Measurements from ENCODE around the gene RALGDS. TPM values are rescaled to one million over a fixed set of nuclear protein-coding genes. Genes with fewer than 3 reads are reported as not detected.

RALGDS gene
- total and polyA plus RNA-seq, 2 of the 13 experiments (the other 11 are each of a cell fraction or from before 2014, with no cell fraction given): 12.9 to 25.5 TPM

GRCh38 chr9:133117271-133118178, 3.5 kb downstream of the RALGDS start:
- DNase-seq (ENCODE audit: low spot score): no peak
- intact Hi-C loops (cut with micrococcal nuclease; ENCODE audit: unreplicated experiment): no loop called here
- peaks cover 34% of the 10 kb centered on the region; the same call in 1 of the 2 replicates for H4K20me1 ChIP-seq (ENCODE audit: insufficient read depth, low read length)
- no peak overlapping the region for H3K4me2 ChIP-seq (ENCODE audit: low read depth, low read length)
- no peak for FAIRE-seq
- ChIA-PET CTCF (ENCODE audit: low intra/inter-chr PET ratio, low total read pairs) (no interaction called here), POLR2A (interaction anchor here (1.6 kb wide), 1 partner anchor 27 kb away, joined by 5 read pairs; no protein-coding TSS in a partner anchor)
- 82% methylated on average over 6 of the region's 18 CpGs for WGBS (ENCODE audit: low lambda C conversion rate)
- in situ Hi-C loops (cut with HindIII; ENCODE audit: extremely low pct_ligation_motif_present, low pct_unique_long_range_greater_than_20kb): no loop called here
- H2AFZ ChIP-seq (ENCODE audit: low read length): no peak overlapping the region
- ATAC-seq: no peak
- no peaks in the 10 kb centered on the region for H3K79me2 ChIP-seq (ENCODE audit: insufficient read depth, low read length)
- H3K4me3 ChIP-seq (replicated peaks in 1 of 3; ENCODE audit: insufficient read depth in 1 of 3, low read depth in 2 of 3, low read length in 3 of 3): no peak overlapping the region
- H3K9ac ChIP-seq (ENCODE audit: insufficient read depth, low read depth, low read length): no peak overlapping the region
- no peaks in the 10 kb centered on the region; a peak in 1 of 5 replicates for H3K36me3 ChIP-seq (replicated peaks in 1 of 2; ENCODE audit: control insufficient read depth in 1 of 2, insufficient read depth in 2 of 2, low read length in 2 of 2)
- H3K27me3 ChIP-seq (ENCODE audit: control insufficient read depth in 1 of 2, insufficient read depth in 2 of 2, low read length in 2 of 2): no peaks in the 10 kb centered on the region
- no TSS peak for BruUV-seq (replicated peaks)
- H3K9me3 ChIP-seq (ENCODE audit: low read length): no peaks in the 10 kb centered on the region
- no peak overlapping the region for H3K27ac ChIP-seq (ENCODE audit: extremely low read length, insufficient read depth, low read length)
- TF ChIP-seq ZNF20 (CRISPR knock-in tag; IDR thresholded peaks at IDR 0.05): no peak
- TF ChIP-seq EED (CRISPR knock-in tag; IDR thresholded peaks at IDR 0.05): peak; percentile 53; the same call in 1 of the 2 replicates
- peak; percentile 72 for TF ChIP-seq ZNF629 (CRISPR knock-in tag; conservative IDR thresholded peaks at IDR 0.05)
- H3K4me1 ChIP-seq (ENCODE audit: insufficient read depth, low read length): peaks cover 50% of the 10 kb centered on the region

DNA sequence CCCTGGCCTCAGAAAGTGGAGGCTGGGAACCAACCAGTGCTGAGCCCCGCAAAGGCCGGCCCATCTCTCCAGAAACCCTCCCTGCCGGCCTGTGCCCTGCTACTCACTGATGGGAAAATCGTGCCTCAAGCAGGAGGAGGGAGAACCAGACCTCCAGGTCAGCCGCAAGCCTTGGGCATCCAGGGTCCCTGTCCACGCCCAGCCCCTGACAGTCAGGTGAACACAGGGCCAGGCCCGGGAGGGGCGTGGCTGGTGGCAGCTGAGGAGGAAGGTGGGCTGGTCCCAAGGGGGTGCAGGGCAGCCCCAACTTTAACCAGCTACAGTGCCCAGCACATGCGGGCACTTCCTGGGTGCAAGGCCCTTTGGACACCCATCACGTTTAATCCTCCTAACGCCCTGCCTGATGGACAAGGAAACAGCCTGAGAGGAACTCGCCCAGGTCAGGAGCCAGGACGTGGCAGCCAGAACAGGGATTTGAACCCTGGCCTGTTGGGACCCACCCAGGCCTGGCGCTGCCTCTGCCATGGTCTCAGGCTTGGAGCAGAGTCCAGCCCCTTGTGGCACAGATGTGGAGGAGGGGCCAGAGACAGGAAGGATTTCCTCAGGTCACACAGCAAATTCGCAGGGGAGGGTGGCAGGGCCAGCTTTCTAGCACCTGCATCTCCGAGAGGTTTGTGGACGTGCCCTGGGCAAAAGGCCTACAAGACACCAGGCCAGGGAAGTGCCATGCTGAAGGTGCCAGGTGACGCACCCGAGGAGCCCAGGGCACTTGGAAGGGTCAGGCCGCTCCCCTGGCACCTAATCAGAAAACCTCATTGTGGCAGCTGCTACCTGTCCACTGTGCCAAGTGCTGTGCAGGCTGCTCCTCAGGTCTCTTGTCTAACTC, 4.5 kb downstream of the RALGDS start:
- peaks cover 40% of the 10 kb centered on the region for H3K4me1 ChIP-seq (ENCODE audit: insufficient read depth, low read length)
- DNase-seq (ENCODE audit: low spot score) (no peak), ATAC-seq (no peak), FAIRE-seq (no peak)
- CTCF ChIA-PET (ENCODE audit: low intra/inter-chr PET ratio, low total read pairs): no interaction called here
- TF ChIP-seq ZNF768 (CRISPR knock-in tag; IDR thresholded peaks at IDR 0.05) (peak; percentile 55), GATA4 (IDR thresholded peaks at IDR 0.05; ENCODE audit: borderline replicate concordance, low read depth) (no peak), AGO2 (optimal IDR thresholded peaks at IDR 0.05; ENCODE audit: low read depth, low read length) (peak; percentile 33)
- H3K36me3 ChIP-seq (replicated peaks in 1 of 2; ENCODE audit: control insufficient read depth in 1 of 2, insufficient read depth in 2 of 2, low read length in 2 of 2): peaks cover 0 to 2% of the 10 kb centered on the region in 2 experiments; a peak in 2 of 5 replicates
- H3K4me2 ChIP-seq (ENCODE audit: low read depth, low read length): no peak overlapping the region
- POLR2A ChIA-PET: no interaction called here
- H3K27ac ChIP-seq (ENCODE audit: extremely low read length, insufficient read depth, low read length): no peak overlapping the region
- H3K9ac ChIP-seq (ENCODE audit: insufficient read depth, low read depth, low read length): no peak overlapping the region
- BruUV-seq (replicated peaks): no TSS peak
- intact Hi-C loops (cut with micrococcal nuclease; ENCODE audit: unreplicated experiment): no loop called here
- H3K4me3 ChIP-seq (replicated peaks in 1 of 3; ENCODE audit: insufficient read depth in 1 of 3, low read depth in 2 of 3, low read length in 3 of 3): no peak overlapping the region
- 100% methylated on average over 4 of the region's 20 CpGs for WGBS (ENCODE audit: low lambda C conversion rate)
- in situ Hi-C loops (cut with HindIII; ENCODE audit: extremely low pct_ligation_motif_present, low pct_unique_long_range_greater_than_20kb): no loop called here
- no peaks in the 10 kb centered on the region for H3K27me3 ChIP-seq (ENCODE audit: control insufficient read depth in 1 of 2, insufficient read depth in 2 of 2, low read length in 2 of 2)
- H3K79me2 ChIP-seq (ENCODE audit: insufficient read depth, low read length): no peaks in the 10 kb centered on the region
- no peak overlapping the region for H2AFZ ChIP-seq (ENCODE audit: low read length)
- peaks cover 36% of the 10 kb centered on the region; the same call in 1 of the 2 replicates for H4K20me1 ChIP-seq (ENCODE audit: insufficient read depth, low read length)
- H3K9me3 ChIP-seq (ENCODE audit: low read length): no peaks in the 10 kb centered on the region
